ENCODE measurements around the gene URGCP. TPM values are rescaled to one million over a fixed set of nuclear protein-coding genes. Genes with fewer than 3 reads are reported as not detected.
"Not testable (repeated sequence)": the region's sequence is repeated elsewhere in the genome, so short reads cannot be mapped to it uniquely, and the experiment has no call there.

URGCP gene
- polyA plus RNA-seq, 1 of the 3 experiments (the other 2 are of a cell fraction) = 22.9 TPM

GRCh38 chr7:43902542-43903054 lies 3.8 kb downstream of the URGCP start:
- H2AFZ ChIP-seq (ENCODE audit: low read depth) = no peak overlapping the region
- 96% methylated on average over 5 of the region's 5 CpGs for WGBS (ENCODE audit: low lambda C conversion rate)
- H3K9me3 ChIP-seq = no peaks in the 10 kb centered on the region
- ChIA-PET CTCF (interaction anchor here (1.0 kb wide), 1 partner anchor 48 kb away, joined by 3 read pairs; no protein-coding TSS in a partner anchor), POLR2A (no interaction called here)
- H3K27ac ChIP-seq (ENCODE audit: low read depth in 2 of 2, low read length in 1 of 2) = no peak overlapping the region
- H3K4me3 ChIP-seq (ENCODE audit: low read depth in 2 of 2, low read length in 1 of 2) = no peak overlapping the region
- no peak for DNase-seq
- H3F3A ChIP-seq (replicated peaks; ENCODE audit: insufficient read depth) = no peaks in the 10 kb centered on the region
- no peak overlapping the region for H3K9ac ChIP-seq
- no peaks in the 10 kb centered on the region for H3K9me2 ChIP-seq
- H3K4me1 ChIP-seq (ENCODE audit: control insufficient read depth in 1 of 2, insufficient read depth in 2 of 2, low read depth in 1 of 2, low read length in 1 of 2) = peaks cover 4 to 23% of the 10 kb centered on the region in 2 experiments; a peak in 2 of 4 replicates
- peaks cover 44% of the 10 kb centered on the region for H4K20me1 ChIP-seq (ENCODE audit: insufficient read depth)
- peaks cover 82% of the 10 kb centered on the region for H3K79me2 ChIP-seq (ENCODE audit: insufficient read depth)
- H3K36me3 ChIP-seq (replicated peaks in 1 of 2; ENCODE audit: control insufficient read depth in 1 of 2, insufficient read depth in 2 of 2, low read length in 1 of 2) = peaks cover 5 to 8% of the 10 kb centered on the region in 2 experiments
- no peaks in the 10 kb centered on the region for H3K27me3 ChIP-seq (ENCODE audit: insufficient read depth)
- H3K4me2 ChIP-seq = no peak overlapping the region
- TF ChIP-seq POLR2AphosphoS5 (IDR thresholded peaks at IDR 0.05; ENCODE audit: low read depth, low read length) (no peak), NFIC (IDR thresholded peaks at IDR 0.05; ENCODE audit: borderline replicate concordance) (no peak), ZBTB33 (IDR thresholded peaks at IDR 0.05; ENCODE audit: borderline replicate concordance, low read depth) (no peak), YY1 (IDR thresholded peaks at IDR 0.05; ENCODE audit: low read depth) (no peak), FOXJ3 (CRISPR knock-in tag; IDR thresholded peaks at IDR 0.05) (no peak), MAX (IDR thresholded peaks at IDR 0.05; ENCODE audit: low read depth) (no peak), CTCF (IDR thresholded peaks at IDR 0.05) (no peak), RXRA (IDR thresholded peaks at IDR 0.05; ENCODE audit: borderline replicate concordance, low read depth) (no peak), FOSL2 (IDR thresholded peaks at IDR 0.05; ENCODE audit: borderline replicate concordance, low read depth) (no peak), EZH2phosphoT487 (IDR thresholded peaks at IDR 0.05; ENCODE audit: borderline replicate concordance, low read depth) (no peak), TCF12 (IDR thresholded peaks at IDR 0.05) (no peak), TAF1 (IDR thresholded peaks at IDR 0.05; ENCODE audit: borderline replicate concordance, low read depth, low read length) (no peak), PBX3 (IDR thresholded peaks at IDR 0.05) (no peak), FOXM1 (IDR thresholded peaks at IDR 0.05; ENCODE audit: low read depth) (no peak)
- TF ChIP-seq, protein P1, sequence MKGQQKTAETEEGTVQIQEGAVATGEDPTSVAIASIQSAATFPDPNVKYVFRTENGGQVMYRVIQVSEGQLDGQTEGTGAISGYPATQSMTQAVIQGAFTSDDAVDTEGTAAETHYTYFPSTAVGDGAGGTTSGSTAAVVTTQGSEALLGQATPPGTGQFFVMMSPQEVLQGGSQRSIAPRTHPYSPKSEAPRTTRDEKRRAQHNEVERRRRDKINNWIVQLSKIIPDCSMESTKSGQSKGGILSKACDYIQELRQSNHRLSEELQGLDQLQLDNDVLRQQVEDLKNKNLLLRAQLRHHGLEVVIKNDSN (IDR thresholded peaks at IDR 0.05; ENCODE audit: borderline replicate concordance, low read depth) = no peak

DNA sequence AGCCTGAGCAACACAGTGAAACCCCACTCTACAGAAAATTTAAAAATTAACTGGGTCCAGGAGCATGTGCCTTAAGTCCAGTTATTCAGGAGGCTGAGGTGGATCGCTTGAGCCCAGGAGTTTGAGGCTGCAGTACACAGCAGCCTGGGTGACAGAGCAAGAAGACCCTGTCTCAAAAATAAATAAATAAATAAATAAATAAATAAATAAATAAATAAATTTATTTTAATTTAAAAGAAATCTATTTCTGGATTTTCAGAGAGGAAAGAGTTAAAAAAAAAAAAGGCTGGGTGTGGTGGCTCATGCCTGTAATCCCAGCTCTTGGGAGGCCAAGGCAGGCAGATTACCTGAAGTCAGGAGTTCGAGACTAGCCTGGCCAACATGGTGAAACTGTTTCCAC lies 7.8 kb downstream of the URGCP start:
- 96% methylated on average over 2 of the region's 2 CpGs for WGBS (ENCODE audit: low lambda C conversion rate)
- H3K4me1 ChIP-seq (ENCODE audit: control insufficient read depth in 1 of 2, insufficient read depth in 2 of 2, low read depth in 1 of 2, low read length in 1 of 2); H3K27me3 ChIP-seq (ENCODE audit: insufficient read depth); DNase-seq; H3K4me2 ChIP-seq; H3K9me3 ChIP-seq; H3K9ac ChIP-seq; POLR2A ChIA-PET; H2AFZ ChIP-seq (ENCODE audit: low read depth); H3K4me3 ChIP-seq (ENCODE audit: low read depth in 2 of 2, low read length in 1 of 2); H3K9me2 ChIP-seq; H3F3A ChIP-seq (replicated peaks; ENCODE audit: insufficient read depth); H3K27ac ChIP-seq (ENCODE audit: low read depth in 2 of 2, low read length in 1 of 2): not testable (repeated sequence)
- Histone ChIP-seq H3K79me2 (ENCODE audit: insufficient read depth) (peaks cover 98% of the 10 kb centered on the region), H3K36me3 (replicated peaks in 1 of 2; ENCODE audit: control insufficient read depth in 1 of 2, insufficient read depth in 2 of 2, low read length in 1 of 2) (peaks cover 5 to 23% of the 10 kb centered on the region in 2 experiments), H4K20me1 (ENCODE audit: insufficient read depth) (peaks cover 47% of the 10 kb centered on the region)
- CTCF ChIA-PET = interaction anchor here (1.5 kb wide), 1 partner anchor 56 kb away, joined by 3 read pairs; no protein-coding TSS in a partner anchor

All from SK-N-SH (cell line).